Activated T-helper 1 cell treated with Interleukin-2 at 50 U/mL for 16 hours (primary cell): ENCODE data around the gene SMPD2.
A peak's percentile ranks its signal among the peaks of the same experiment; 100 is the strongest.

ENCODE experiments used
- DNase-seq: peaks from one replicate; pipeline ENCODE4 v3.0.0-alpha.2; 2020; ENCODE audit warnings: low read depth

SMPD2 gene, protein sequence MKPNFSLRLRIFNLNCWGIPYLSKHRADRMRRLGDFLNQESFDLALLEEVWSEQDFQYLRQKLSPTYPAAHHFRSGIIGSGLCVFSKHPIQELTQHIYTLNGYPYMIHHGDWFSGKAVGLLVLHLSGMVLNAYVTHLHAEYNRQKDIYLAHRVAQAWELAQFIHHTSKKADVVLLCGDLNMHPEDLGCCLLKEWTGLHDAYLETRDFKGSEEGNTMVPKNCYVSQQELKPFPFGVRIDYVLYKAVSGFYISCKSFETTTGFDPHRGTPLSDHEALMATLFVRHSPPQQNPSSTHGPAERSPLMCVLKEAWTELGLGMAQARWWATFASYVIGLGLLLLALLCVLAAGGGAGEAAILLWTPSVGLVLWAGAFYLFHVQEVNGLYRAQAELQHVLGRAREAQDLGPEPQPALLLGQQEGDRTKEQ

DNA sequence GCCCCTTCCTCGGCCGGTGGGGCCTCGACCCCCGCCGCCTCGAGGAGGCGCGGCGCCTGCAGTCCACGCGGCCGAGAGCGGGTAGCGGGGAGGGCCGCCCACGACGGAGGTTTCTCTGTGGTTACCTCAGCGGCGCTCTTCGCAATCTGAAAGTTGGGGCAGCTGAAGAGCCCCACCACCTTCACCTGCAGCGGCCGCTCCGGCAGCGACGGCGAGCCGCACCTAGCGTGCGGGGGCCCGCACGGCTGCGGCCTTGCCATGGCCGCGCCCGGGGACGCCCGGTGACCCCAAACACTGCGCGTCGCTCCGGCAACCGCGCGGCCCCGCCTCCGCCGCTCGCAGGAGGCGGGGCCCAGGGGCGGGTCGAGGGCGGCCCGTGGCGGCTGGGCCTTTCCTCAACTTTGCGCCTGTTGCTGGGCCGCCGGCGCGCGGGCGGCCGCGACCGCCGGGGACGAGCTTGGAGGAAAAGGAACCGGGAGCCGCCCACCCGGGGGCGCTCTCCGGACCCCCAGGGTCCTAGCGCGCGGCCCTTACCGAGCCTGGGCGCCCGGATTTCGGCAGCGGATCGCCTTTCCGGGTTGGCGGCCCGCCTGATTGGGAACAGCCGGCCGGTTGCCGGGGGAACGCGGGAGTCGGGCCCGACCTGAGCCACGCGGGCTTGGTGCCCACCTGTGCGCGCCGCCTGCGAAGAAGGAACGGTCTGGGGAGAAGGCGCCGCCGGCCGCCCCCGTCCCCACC lies at the start of gene SMPD2, which contains the start of gene PPIL6:
Gene SMPD2 (plus strand): TSS at position 394 of the 738 bp plus-strand sequence. CDS start 398 bp downstream, outside the sequence.
Gene PPIL6 (minus strand): TSS at position 298 of the 738 bp plus-strand sequence. CDS start 38 bp downstream, at position 260.
- peak; percentile 70 for DNase-seq

DNA sequence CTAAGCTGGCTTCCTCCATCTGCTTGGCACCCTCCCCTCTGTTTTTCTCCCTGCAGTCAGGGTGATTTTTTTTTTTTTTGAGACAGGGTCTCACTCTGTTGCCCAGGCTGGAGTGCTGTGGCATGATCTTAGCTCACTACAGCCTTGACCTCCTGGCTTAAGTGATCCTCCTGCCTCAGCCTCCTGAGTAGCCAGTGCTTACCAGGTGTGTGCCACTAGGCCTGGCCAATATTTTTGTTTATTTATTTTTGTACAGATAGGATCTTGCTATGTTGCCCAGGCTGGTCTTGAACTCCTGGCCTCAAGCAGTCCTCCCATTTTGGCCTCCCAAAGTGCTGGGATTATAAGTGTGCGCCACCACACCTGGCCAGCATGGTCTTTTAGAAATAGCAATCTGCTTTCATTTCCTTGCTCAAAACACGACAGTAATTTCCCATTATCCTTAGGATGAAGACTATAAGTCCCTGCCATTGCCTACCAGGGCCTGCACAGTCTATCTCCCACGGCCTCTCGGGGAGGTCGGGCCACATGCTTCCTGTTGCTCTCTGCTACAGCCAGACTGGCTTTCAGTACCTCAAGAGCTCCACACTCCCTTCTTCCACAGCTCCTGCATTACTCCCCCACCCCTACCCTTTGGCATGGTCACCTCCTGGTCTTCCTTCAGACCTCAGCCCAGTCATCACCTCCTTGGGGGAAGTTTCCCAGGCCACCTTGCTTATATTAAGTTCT lies 47.2 kb upstream of the SMPD2 start:
- no peak for DNase-seq

DNA sequence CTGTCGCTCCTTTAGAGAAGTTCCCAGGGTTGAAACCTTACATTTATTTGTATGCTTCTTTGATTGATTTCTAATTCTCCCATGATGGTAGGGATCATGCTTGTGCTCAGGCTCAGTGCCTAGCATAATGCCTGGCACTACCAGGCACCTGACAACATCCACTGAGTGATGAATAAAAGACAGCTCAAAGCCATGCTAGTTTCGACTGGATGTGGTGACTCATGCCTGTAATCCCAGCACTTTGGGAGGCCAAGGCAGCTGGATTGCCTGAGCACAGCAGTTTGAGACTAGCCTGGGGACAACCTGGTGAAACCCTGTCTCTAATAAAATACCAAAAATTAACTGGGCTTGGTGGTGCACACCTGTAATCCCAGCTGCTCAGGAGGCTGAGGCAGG lies 46.6 kb upstream of the SMPD2 start:
- no peak for DNase-seq

DNA sequence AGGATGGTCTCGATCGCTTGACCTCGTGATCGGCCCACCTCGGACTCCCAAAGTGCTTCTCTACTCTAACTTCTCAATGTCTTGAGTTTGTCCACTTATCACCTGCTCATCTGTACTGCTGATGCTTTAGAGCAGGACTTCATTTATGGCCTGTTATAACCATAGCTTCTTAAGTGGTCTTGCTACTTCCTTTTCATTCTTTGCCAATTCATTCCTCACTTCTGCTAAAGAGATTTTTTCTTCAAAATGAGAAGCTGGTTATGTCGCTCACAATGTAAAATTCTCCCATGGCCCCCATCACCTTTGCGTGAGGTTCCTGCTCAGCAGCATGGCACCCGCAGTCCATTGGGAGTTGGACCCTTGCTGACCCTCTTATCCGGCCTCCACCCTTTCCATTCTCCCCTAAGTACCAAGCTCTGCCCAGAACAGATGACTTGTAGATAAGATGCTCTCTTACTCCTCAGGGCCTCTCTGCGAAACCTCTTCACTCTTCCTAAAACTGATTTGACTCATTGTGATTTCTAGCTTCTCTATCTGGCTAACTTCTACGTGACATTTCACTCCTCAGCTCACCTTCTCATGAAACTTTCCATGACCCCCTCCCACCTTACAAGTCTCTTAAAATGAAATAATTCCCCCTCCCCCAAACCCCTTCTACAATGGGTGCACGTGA lies 44.3 kb upstream of the SMPD2 start:
- no peak for DNase-seq

DNA sequence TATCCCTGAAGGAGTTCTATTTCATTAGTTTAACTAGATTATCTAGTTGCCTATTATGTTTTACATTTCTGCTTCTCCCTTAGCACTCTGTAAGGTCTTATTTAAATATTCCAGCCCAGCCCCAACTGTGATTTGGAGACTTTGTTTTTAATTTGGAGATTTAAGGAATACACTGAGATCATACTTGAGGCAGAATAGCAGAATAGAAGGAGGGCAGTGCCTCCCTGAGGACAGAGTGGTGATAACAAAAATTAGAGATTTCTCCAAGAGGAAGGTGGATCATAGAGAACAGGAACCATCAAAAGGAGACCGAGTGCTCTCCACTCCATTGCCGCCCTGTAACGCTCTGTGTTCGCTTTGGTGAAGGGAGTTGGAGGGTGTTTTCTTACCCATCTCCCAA lies 43.5 kb upstream of the SMPD2 start:
- DNase-seq, result no peak

DNA sequence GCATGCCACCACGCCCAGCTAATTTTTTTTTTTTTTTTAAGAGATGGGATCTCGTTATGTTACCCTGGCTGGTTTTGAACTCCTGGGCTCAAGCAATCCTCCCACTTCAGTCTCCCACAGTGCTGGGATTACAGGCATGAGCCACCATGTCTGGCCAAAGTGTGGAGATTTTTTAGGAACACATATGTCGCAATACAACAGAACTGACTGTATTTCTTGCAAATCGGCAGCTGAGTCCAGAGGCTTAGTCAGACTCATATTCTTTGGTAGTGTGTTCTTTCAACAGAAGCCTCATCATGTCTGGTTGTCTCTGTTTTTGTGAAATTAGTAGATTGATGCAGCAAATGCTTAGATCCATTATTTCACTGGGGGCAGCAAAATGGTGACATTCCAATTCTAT lies 34.3 kb upstream of the SMPD2 start:
- no peak for DNase-seq

DNA sequence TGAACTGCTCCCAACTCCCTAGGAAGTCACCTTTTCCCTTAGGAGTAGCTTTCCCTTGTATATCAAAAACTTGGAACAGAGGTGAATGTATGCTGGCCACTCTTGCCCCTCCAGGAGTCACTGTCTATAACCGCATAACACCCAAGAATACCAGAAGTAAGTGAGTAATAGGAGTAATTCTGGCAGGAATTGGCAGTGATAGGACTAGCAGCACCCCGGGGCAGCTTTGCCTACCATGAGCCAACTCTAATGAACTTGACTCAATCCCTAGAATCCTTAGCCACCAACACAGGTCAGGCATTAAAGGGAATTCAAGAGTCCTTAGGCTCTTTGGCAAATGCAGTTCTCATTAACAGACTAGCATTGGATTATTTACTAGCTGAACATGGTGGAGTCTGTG lies 29.5 kb upstream of the SMPD2 start:
- no peak for DNase-seq

DNA sequence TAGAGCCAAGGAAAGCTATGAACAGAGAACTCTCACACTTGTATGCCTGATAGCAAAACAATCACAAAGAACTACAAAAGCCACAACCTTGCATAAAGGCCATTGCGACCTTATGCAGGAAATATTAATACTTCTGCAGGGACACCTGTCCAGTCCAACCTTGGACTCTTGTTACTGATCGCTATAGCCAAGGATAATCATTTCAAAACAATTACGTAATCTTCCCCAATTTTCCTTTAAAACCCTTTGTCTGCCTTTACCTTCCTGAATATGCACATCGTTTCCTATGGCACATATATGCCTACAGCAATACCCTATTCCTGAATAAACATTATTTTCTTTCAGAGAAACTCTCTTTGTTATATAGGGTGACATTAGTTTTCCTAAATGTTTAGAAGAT lies 22.9 kb upstream of the SMPD2 start:
- DNase-seq, result no peak

DNA sequence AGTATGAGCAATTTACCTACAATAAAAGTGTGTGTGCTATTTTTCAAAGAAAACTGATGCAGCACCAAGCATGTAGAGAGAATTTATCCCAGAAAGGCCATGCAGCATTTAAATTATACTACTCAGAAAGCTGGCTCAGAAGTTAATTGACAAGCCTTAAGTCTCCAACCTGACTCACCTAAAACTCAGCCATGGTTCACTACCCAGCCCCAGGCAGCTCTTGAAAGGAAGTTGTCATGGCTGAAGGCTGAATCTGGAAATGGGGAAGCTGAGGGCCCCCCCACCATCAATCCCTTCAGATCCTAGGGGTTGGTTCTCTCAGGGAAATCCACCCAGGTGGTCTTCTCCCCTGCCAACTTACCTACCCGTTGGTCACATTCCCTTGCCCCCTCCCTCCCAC lies 19.8 kb upstream of the SMPD2 start:
- no peak for DNase-seq

DNA sequence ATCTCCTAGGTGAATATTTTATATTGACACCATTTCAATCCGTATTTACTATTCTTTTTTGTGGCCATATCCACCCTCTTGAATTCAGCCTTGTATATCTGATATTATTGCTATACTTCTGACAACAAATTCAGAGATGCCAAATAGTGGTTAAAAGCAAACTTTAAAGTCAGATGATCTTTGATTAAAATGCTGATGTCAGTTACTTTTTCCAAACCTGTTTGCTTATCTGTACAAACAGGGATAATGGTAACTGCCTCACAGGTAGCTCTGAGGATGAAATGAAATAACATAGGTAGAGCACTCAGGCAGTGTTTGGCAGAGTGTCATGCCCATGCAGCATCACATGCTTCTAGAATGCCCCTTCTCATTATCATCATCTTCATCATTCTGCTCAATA lies 19.3 kb upstream of the SMPD2 start:
- DNase-seq, result no peak

DNA sequence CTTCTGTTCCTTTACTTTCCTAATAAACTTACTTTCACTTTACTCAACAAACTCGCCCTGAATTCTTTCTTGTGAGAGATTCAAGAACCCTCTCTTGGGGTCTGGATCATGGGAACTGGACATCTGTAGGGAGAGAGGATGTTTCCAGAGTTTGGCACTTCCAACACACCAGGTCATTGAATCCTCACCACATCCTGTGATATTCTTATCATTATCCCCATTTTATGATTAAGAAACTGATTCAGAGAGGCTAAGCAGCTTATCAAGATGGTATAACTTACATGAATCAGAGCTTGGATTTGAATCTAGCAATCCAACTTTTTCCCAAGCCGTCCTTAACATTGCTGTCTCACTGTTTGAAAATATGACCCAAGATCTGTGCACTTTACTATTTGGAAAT lies 15.6 kb upstream of the SMPD2 start:
- DNase-seq, result no peak

DNA sequence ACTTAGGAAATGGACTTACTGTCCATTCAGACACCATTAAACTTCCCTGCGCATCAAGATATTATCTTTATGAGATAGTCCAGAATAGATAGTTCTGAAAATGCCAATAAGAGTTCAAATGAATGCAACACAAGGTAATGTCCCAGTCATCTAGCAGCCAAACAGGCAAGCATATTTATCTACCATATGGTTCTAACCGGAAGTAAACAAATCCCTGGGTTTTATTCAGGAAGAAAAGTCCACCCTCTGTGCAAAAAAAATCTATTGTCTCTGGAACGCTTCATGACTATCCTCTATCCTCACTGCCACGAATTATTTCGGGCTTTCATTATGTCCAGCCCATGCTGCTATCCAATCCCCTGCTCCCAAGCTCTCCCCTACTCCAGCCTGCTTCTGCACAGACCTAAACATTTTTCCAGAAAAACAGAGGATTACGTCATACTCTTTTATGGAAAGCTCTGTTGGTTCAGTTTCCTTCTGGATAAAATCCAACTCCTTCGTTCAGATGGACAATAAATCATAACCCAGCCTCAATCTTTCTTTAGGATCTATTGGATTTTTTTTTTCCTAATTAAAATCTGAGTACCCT lies 11.5 kb upstream of the SMPD2 start:
- no peak for DNase-seq

DNA sequence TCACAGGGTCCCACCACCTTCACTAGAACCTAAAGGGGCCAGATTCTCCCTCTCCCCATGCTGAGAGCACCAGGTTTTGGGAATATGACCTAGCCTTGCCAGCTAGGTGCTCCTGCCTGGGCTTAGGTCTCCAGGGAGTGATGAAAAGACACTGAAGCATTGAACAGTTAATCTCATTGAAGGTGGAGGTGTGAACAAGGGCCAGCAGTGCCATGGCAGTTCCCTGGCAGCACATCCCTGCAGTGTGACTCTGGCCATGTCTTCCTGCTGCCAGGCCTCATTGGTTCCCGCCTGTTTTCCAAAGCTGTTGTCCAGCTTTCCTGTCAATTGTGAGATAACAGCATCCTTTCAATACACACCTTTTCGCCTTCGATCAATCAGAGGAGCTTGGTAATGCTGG lies 11.0 kb upstream of the SMPD2 start:
- no peak for DNase-seq

DNA sequence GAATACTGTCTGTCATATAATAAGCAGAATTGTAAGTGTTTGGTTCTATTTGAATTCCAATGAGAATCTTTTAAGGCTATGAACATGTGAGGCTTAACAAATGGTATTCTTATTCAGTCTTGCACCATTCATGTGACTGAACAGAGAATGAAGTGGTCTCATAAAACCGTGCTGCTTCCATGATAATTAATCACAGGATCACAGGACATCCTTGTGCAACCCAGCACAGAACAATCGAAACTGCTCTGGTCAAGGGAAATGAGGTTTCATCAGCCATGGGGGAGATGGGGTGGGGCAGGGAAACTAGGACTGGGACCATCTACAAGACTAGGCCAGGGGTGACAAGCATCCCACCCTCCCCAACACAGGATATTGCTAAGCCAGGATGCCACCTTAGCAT lies 6.1 kb upstream of the SMPD2 start:
- no peak for DNase-seq

DNA sequence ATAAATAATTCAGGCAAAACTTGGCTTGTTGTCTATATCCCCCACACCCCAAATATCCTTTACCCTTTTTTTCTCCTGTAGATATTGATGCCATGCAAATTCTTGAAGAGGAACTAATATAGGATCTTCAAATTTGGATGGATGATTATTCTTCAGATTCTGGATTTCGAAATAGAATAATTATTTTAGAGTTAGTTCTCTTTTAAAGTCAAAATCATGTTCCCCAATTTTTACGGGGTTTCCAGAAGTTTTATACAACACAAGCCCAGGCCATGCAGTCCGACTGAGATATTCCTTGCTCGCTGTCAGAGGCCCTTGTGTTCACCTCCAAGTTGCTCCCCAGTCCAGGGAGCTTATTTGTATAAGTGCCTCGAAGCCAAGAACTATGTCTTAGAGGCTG lies 4.5 kb upstream of the SMPD2 start:
- no peak for DNase-seq

DNA sequence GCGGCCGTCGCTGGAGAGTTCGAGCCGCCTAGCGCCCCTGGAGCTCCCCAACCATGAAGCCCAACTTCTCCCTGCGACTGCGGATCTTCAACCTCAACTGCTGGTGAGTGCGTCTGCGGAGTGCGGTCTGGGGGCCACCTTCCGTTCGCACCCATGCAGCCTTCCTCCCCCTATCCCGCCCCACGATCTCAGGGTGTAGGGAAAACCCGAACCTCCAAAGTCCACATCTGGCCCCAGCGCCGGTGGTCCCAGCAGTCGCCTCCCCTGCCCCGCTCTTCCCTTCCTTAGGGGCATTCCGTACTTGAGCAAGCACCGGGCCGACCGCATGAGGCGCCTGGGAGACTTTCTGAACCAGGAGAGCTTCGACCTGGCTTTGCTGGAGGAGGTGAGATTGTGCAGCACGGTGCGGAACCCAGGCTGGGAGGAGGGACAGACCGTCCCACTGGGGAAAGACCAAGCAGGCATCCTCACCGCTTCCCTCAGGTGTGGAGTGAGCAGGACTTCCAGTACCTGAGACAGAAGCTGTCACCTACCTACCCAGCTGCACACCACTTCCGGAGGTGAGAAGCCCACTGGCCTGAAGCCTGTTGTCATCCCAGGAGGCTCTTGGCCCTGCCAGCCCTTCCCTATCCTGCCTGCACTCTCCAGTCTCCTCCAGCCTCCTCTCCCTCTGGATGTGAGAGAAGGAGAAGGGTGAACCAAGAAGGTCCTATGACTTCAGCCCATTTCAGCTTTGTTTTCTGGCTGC lies 719 bp downstream of the SMPD2 start:
- DNase-seq, result no peak

DNA sequence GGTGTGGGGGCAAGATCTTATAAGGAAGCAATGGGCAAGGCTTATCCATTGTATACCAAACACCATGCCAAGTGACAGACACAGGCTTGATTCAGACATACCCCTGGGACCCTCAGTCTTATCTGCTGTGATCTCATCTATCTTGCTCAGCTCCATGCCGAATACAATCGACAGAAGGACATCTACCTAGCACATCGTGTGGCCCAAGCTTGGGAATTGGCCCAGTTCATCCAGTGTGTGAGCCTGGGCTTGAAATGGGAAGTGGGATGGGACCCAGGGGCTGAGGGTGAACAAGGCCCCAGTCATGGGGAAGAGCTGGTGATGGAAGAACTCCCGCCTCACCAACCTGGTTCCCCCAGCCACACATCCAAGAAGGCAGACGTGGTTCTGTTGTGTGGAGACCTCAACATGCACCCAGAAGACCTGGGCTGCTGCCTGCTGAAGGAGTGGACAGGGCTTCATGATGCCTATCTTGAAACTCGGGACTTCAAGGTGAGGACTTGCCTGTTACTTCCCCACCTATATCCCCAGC lies 1.9 kb downstream of the SMPD2 start:
- no peak for DNase-seq

DNA sequence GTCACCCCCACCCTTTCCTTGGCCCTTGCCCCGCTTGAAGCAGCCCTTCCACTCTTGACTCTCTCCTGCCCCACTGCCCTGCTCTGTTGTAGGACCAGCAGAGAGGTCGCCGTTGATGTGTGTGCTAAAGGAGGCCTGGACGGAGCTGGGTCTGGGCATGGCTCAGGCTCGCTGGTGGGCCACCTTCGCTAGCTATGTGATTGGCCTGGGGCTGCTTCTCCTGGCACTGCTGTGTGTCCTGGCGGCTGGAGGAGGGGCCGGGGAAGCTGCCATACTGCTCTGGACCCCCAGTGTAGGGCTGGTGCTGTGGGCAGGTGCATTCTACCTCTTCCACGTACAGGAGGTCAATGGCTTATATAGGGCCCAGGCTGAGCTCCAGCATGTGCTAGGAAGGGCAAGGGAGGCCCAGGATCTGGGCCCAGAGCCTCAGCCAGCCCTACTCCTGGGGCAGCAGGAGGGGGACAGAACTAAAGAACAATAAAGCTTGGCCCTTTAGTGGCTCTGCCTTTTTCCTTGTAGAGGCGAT lies 3.0 kb downstream of the SMPD2 start:
- no peak for DNase-seq

DNA sequence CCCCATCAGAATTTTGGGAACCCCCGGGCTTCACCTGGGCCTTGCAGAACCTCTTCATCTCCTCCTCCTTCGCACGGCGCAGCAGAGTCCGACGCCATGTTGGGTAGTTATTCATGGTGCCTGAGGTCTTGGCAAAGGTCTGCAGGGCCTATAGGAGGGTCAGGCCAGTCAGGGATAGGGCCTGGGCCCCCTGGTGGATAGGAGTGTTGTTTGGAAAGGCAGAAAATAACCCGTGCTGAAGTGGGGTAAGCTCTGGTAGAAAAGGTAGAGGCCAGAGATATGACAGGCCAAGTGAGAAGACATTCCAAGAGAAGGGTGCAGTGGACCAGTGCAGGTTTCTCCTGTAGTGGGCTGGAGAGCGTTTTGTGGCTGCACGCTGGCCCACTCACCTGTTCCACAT lies 4.9 kb downstream of the SMPD2 start:
- no peak for DNase-seq

DNA sequence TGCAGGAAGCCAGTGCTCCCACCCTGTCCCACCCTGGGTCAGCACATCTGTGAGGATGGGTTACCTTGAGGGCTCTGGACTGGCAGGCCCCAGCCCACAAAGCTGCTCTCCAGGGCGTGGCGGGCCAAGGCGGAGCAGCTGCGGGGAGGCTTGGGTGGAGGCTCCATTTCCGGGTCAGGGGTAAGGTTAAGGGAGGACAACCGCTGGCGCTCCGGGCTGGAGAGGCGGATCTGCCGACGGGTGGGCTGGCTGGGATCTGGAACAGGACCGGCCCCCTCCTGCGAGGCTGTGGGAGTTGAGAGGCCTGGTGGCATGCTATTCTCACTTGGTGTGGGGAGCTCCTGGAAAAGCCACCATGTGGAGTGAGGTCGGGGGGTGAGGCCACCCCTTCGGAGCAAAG lies 5.5 kb downstream of the SMPD2 start:
- no peak for DNase-seq

DNA sequence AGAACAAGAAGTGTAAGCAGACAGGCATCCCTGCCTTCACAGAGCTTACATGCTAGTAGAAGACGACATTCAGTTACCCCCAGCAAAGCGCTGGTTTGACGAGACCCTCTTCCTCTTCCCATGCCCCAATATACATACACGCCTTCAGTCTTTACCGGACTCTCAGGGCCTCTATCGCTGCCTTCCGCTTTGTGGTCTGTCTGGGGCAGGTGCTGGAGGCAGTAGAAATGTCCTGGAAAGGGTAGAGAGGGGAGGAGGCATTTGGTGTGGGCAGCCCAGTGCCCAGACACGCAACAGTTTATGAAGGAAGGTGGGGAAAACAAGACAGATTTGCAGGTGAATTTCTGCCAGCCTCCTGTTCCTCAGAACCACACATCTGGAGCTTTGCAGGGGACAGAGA lies 6.0 kb downstream of the SMPD2 start:
- no peak for DNase-seq
